Islet precursor cell (in vitro differentiated cells): ENCODE data around the gene OR10H1.
"Not testable (repeated sequence)": the region's sequence is repeated elsewhere in the genome, so short reads cannot be mapped to it uniquely, and the experiment has no call there.

Source experiments
- DNase-seq: peaks from one replicate; pipeline ENCODE4 v3.0.0-alpha.2; 2018

The OR10H1 gene

DNA sequence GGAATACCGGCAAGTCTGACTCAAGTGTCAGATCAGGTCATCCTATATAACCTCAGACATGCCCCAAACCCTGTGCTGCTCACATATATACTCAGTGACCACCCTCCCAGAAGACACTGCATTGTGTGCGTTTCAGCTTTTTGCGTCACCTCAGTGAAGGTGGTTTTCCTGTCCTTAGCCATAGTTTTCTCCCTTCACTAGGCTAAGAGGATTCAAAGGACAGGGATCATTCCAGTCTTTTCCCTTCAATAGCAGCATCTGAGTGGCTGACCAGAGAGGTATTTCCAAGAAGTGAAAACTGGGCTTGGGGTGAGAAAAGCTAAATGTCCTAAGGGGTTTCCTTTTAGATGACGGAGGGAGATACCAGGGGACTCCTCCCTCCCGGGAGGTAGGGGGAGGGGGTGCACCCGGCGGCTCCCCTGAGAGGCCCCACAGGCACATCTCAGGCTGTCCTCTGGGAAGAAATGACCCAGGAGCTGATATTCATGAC lies 12.7 kb upstream of the OR10H1 start:
- no peak for DNase-seq

- no peak for DNase-seq
Measured at GRCh38 chr19:15825753-15826152, 10.3 kb upstream of the OR10H1 start.

- no peak for DNase-seq
Measured at GRCh38 chr19:15820646-15821045, 5.2 kb upstream of the OR10H1 start.

DNA sequence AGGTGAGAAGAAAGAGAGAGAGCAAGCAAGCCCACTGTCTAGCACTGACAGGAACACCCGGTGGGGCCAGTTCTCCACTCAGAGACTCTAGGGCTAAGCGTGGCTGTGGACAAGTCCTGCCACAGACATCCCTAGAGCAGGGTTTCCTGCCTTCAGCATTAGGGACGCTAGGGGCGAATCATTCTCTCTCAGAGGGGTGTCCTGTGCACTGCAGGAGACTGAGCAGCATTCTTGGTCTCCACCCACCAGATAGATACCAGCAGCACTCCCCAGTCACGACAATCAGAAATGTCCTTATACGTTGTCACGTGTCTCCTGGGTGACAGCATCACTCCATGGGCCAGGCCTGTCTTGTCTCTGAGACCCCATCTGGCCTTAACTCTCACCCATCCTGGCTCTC lies 1.5 kb downstream of the OR10H1 start:
- DNase-seq, result no peak

GRCh38 chr19:15812060-15812722 lies 3.3 kb downstream of the OR10H1 start:
- DNase-seq, result no peak

- DNase-seq, result no peak
Measured at GRCh38 chr19:15811476-15811875, 4.0 kb downstream of the OR10H1 start.

DNA sequence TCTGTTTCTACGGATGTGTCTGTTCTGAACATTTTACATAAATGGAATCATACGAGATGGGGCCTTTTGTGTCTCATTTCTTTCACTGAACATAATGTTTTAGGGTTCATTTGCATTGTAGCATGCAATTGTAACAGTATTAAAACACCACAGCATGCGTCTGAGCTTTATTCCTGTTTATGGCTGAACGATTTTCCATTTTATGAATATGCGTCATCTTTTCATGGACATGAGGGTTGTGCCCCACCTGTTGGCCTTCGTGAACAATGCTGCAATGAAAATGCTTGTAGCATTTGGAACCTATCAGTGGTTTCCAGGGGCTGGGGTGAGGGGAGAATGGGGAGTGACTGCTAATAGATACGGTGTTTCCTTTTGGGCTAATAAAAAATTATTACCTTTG lies 5.1 kb downstream of the OR10H1 start:
- no peak for DNase-seq

- not testable (repeated sequence) for DNase-seq
Measured at GRCh38 chr19:15794279-15794678, 21.2 kb downstream of the OR10H1 start.

DNA sequence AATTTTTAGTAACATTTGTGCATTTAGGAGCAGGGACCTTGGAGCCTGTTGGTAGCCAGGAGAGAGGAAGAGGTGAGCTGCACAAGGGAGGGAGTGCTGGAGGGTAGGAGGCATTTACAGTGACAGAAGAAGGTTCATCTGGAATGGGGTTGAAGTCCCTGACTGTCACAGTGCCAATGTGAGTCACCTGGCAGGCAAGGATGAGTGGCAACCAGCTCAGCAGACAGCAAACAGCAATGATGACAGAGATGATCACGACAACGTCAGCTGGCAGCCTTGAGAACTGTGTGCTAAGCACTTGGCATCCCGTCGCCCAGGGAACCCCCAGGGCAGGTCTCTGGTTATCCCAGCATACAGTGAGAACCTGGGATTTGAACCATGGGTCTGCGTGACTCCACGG lies 25.4 kb downstream of the OR10H1 start:
- no peak for DNase-seq

DNA sequence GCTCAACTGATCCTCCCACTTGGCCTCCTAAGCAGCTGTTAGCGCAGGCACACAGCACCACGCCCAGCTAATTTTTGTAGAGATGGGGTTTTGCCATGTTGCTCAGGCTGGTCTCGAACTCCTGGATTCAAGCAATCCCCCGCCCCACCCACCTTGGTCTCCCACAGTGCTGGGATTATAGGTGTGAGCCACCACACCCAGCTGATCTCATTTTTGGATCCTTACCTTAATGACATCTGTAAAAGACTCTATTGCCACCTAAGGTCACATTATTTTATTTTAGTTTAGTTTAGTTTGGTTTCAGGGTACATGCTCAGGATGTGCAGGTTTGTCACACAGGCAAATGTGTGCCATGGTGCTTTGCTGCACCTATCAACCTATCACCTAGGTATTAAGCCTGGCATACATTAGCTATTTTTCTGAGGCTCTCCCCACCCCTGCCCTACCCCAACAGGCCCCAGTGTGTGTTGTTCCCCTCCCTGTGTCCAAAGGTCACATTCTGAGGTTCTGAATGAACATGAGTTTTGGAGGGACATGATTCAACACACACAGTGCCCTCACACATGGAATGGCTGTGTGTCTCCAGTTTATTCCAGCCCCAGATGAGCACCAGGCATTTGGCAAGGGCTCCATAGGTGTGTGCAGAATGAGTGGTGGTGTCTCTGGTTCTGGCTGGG lies 26.7 kb downstream of the OR10H1 start:
- DNase-seq, result no peak

DNA sequence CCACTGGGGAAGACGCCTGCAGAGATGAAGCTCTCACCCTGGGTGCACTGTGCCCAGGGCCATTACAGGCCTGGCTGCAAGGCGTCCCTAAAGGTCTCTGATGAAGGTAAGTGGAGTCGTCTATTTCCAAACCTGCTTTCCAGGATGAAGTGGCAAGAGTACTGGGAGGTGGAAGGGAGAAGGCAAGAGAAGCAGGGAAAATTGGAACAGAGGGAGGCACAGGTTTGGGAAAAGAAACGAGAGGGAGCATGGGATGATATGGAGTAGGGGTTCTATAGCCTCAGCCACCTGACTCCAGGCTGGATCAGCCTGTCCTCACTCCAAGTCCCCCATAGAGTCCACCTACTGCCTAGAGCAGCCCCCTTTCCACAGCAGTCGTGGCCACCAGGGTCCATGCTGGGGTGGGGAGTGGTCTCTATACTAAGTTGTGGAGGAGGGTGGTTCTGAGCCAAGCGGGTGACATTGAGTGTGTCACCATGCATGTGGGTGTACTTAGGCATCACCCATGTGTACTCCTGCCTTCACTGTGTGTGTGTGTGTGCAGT lies 27.8 kb downstream of the OR10H1 start, which contains the start of gene OR10H5:
Gene OR10H5 (plus strand): TSS at position 51 of the 545 bp plus-strand sequence. CDS start 6,388 bp downstream, outside the sequence.
- DNase-seq, result no peak

- not testable (repeated sequence) for DNase-seq
Measured at GRCh38 chr19:15782896-15783295, 32.6 kb downstream of the OR10H1 start.

DNA sequence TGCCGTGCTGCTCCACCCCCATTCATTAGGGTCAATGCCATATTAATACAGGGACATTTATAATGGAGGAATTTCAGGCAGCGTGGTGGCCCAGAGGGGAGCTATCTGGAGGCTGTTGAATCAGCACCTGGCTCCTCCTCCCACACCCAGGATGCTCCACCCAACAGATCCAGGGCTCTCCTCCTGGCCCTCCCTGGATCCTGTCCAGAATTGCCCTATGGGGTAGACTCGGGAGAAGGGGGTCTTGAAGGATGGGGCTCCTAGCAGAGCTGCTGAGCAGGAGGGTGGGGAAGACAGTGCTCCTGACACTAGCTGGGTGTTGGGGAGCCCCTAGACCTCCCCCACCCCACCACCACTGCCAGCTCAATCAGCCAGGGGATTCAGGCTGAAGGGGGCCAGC lies 33.3 kb downstream of the OR10H1 start:
- no peak for DNase-seq

- DNase-seq, result no peak
Measured at GRCh38 chr19:15781661-15782060, 33.8 kb downstream of the OR10H1 start.

GRCh38 chr19:15780610-15781418 lies 34.6 kb downstream of the OR10H1 start:
- DNase-seq, result no peak

- no peak for DNase-seq
Measured at GRCh38 chr19:15779756-15780476, 35.5 kb downstream of the OR10H1 start.

- no peak for DNase-seq
Measured at GRCh38 chr19:15776991-15777970, 38.2 kb downstream of the OR10H1 start.

DNA sequence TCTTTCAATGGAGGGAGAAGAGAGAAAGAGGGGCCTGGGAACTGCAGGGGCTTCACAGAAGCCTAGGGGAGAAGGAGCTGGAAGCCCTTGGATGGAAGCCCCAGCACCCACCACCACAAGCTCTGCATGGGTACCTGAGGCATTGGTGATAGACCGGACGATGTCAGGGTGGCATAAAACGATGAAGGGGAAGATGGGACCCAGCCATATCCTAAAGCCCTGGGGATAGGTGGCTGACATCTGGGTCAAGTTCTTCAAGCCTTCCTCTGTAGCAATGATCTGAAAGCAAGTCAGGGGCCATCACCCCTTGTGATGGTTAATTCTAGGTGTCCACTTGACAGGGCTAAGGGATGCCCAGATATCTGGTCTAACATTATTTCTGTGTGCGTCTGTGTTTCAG lies 39.2 kb downstream of the OR10H1 start:
- DNase-seq, result no peak

DNA sequence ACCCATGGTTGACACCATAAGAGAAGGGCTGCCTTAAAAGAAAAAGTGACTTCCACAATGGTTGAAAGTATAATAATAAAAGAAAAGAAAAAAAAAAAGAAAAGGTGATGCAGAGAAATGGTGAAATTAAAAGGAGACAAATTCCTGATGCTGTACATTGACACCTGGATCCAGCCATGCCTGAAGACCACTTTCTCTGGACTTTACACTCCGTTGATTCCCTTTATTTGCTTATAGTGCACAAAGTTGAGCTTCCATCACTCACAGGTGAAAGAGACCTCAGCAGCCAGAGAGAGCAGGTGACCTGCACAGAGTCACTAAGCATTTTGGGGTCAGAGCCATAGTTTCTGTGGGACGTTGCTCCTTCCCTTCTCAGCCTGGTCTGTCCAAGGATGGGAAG lies 40.2 kb downstream of the OR10H1 start:
- no peak for DNase-seq

DNA sequence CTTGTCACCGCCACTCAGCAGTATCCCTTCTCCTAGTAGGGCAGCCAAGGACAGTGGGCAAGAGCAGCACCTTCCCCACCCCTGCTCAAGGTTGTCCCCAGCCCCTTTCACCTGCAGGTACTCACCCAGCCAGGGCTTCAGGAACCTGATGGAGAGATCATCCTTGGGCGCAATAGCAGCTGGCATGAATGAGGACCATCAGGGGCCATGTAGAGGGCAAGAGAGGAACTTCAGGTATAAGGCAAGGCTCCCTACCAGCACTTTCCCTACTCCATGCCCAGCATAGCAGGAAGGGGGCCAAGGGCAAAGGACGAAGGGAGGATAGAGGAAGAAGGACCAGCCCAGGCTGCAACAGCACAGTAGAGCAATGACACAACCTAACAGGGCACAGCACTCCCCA lies 41.3 kb downstream of the OR10H1 start:
- not testable (repeated sequence) for DNase-seq

DNA sequence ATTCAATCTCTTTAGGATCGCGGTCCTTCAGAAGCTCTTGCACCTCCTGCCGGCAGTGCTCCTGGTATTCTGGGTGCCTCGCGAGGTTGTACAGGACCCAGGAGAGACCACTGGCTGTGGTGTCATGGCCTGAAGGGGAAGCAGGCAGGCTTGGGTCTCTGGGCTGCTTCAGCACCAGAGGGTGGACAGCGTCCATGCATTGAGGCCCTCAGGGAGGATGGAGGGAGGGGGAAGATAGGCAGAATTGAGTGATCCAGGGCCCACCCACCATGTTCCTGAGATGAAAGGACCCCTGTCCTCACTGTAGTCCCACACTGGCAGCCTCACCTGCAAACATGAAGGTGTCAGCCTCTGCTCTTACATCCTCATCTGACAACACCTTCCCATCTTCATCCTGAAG lies 45.9 kb downstream of the OR10H1 start:
- DNase-seq, result no peak
